ENCODE data around the gene NLRP10.

NLRP10 gene

GRCh38 chr11:7969756-7970646, 4.8 kb upstream of the NLRP10 start:
- Histone ChIP-seq H3K9me3 (no peaks in the 10 kb centered on the region), H3K27me3 (no peaks in the 10 kb centered on the region), H3K36me3 (no peaks in the 10 kb centered on the region), H3K4me3 (ENCODE audit: low read depth, low read length) (no peak overlapping the region), H3K4me1 (no peaks in the 10 kb centered on the region)
- TF ChIP-seq, protein P1, sequence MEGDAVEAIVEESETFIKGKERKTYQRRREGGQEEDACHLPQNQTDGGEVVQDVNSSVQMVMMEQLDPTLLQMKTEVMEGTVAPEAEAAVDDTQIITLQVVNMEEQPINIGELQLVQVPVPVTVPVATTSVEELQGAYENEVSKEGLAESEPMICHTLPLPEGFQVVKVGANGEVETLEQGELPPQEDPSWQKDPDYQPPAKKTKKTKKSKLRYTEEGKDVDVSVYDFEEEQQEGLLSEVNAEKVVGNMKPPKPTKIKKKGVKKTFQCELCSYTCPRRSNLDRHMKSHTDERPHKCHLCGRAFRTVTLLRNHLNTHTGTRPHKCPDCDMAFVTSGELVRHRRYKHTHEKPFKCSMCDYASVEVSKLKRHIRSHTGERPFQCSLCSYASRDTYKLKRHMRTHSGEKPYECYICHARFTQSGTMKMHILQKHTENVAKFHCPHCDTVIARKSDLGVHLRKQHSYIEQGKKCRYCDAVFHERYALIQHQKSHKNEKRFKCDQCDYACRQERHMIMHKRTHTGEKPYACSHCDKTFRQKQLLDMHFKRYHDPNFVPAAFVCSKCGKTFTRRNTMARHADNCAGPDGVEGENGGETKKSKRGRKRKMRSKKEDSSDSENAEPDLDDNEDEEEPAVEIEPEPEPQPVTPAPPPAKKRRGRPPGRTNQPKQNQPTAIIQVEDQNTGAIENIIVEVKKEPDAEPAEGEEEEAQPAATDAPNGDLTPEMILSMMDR (IDR thresholded peaks at IDR 0.05; ENCODE audit: low read depth, low read length) = no peak
- DNase-seq = no peak

DNA sequence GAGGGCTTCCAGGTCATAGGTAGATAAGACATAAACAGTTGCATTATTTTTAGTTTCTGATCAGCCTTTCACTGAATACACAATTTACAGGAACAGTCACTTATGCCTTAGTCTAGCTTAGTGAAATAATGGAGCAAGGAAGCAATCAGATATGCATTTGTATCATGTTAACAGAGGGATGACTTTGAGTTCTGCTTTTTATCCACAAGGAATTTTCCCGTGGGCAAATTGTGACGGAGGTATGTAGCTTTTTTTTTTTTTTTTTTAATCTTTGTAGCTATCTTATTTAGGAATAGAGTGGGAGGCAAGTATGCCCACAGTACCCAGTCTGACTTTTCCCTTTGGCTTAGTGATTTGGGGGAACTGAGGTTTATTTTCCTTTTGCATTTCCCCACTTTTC, 3.4 kb upstream of the NLRP10 start:
- H3K4me1 ChIP-seq = no peaks in the 10 kb centered on the region
- TF ChIP-seq, protein P1 (IDR thresholded peaks at IDR 0.05; ENCODE audit: low read depth, low read length) = no peak
- no peaks in the 10 kb centered on the region for H3K9me3 ChIP-seq
- no peaks in the 10 kb centered on the region for H3K27me3 ChIP-seq
- no peak for DNase-seq
- no peaks in the 10 kb centered on the region for H3K36me3 ChIP-seq
- H3K4me3 ChIP-seq (ENCODE audit: low read depth, low read length) = no peak overlapping the region

DNA sequence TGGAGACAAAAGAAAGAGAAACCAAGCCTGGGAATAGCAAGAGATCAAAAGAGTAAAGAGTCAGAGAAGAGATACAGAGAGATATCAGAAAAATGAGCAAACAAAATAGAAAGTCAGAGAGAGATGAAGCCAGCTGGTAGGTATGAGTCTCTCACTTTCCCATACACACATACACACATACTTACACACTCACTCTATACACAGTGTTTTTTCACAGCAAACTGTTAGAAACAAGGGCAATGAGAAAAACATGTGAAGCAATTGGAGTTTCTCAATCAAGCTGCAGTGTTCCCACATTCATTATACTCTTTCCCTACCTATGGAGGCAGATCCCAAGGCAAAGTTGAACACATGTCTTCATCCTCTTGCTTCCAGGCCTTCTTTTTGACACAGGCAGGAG, 2.6 kb upstream of the NLRP10 start:
- H3K4me3 ChIP-seq (ENCODE audit: low read depth, low read length) = no peak overlapping the region
- no peaks in the 10 kb centered on the region for H3K36me3 ChIP-seq
- H3K9me3 ChIP-seq = no peaks in the 10 kb centered on the region
- H3K4me1 ChIP-seq = no peaks in the 10 kb centered on the region
- no peaks in the 10 kb centered on the region for H3K27me3 ChIP-seq
- TF ChIP-seq, protein P1 (IDR thresholded peaks at IDR 0.05; ENCODE audit: low read depth, low read length) = no peak
- DNase-seq = no peak

GRCh38 chr11:7967097-7967496, 1.9 kb upstream of the NLRP10 start:
- Histone ChIP-seq H3K36me3 (no peaks in the 10 kb centered on the region), H3K4me1 (no peaks in the 10 kb centered on the region), H3K4me3 (ENCODE audit: low read depth, low read length) (no peak overlapping the region), H3K9me3 (no peaks in the 10 kb centered on the region), H3K27me3 (no peaks in the 10 kb centered on the region)
- DNase-seq = no peak
- TF ChIP-seq, protein P1 (IDR thresholded peaks at IDR 0.05; ENCODE audit: low read depth, low read length) = no peak

GRCh38 chr11:7964873-7965272, 374 bp downstream of the NLRP10 start:
- Histone ChIP-seq H3K4me3 (ENCODE audit: low read depth, low read length) (no peak overlapping the region), H3K4me1 (no peaks in the 10 kb centered on the region), H3K9me3 (no peaks in the 10 kb centered on the region), H3K36me3 (no peaks in the 10 kb centered on the region), H3K27me3 (no peaks in the 10 kb centered on the region)
- DNase-seq = no peak
- TF ChIP-seq, protein P1 (IDR thresholded peaks at IDR 0.05; ENCODE audit: low read depth, low read length) = no peak

GRCh38 chr11:7964261-7964660, 986 bp downstream of the NLRP10 start:
- Histone ChIP-seq H3K36me3 (no peaks in the 10 kb centered on the region), H3K4me1 (no peaks in the 10 kb centered on the region), H3K4me3 (ENCODE audit: low read depth, low read length) (no peak overlapping the region), H3K27me3 (no peaks in the 10 kb centered on the region), H3K9me3 (no peaks in the 10 kb centered on the region)
- DNase-seq = no peak
- TF ChIP-seq, protein P1 (IDR thresholded peaks at IDR 0.05; ENCODE audit: low read depth, low read length) = no peak

Measured in BE2C (cell line).